GM19455 (cell line): ENCODE results near the gene WFDC10B.
"Not testable (repeated sequence)": the region's sequence is repeated elsewhere in the genome, so short reads cannot be mapped to it uniquely, and the experiment has no call there.

ENCODE experiments used
- ATAC-seq: cut with Tn5 transposase; IDR thresholded peaks from one replicate; pipeline ENCODE4 v1.9.1; 2021; ENCODE audit not compliant: unreplicated experiment

The WFDC10B gene

DNA sequence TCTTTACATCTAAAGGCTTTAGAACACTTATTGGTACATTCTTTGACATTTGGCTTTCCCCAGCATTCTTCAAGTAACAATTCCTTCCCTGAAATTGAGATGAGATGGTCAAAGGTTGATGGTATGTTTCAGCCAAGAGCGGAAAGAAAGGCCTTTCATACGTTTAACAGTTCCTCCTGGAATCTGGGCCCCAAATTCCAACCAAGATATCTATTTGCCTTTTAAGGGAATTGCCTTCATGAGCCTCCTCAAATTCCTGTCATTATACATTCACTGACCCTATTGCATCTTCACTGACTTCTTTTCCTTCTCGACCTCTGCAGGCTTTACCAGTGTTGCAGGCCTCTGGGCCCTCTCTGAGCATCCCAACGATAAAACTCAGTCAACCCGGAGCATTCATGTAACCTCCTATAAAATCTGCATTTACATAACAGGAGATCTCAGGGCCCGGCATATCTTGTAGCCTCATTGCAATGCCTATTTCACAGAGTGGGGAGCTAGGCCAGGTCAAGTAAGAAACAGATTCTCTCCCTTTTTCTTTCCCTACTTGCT lies 55.4 kb downstream of the WFDC10B start:
- no peak for ATAC-seq

DNA sequence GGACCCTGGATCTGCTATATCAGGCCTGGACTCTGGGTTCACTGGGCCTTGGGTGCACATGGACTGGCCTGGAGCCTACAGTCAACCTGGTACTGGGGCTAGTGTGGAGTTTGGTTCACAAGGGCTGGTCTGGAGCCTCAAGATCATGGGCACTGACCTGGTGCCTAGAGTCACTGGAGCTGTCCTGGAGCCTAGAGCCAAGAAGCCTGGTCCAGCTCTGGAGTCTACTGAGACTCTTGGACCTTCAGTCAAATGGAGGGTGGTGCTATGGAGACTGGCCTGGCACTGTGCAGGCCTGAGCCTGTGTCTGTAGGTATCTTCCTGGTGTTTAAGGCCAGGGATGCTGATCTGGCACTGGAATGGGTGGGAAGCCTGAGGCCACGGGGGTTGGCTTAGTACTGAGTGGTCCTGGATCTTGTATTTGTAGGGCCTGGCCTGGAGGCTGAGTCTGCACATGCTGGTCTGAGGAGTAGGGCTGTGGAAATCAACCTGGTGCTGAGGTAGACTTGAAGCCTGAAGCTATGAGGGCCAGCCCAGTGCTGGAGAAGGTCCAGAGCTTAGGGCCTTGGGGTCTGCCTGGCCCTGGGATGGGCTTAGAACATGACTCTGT lies 57.3 kb downstream of the WFDC10B start:
- no peak for ATAC-seq

DNA sequence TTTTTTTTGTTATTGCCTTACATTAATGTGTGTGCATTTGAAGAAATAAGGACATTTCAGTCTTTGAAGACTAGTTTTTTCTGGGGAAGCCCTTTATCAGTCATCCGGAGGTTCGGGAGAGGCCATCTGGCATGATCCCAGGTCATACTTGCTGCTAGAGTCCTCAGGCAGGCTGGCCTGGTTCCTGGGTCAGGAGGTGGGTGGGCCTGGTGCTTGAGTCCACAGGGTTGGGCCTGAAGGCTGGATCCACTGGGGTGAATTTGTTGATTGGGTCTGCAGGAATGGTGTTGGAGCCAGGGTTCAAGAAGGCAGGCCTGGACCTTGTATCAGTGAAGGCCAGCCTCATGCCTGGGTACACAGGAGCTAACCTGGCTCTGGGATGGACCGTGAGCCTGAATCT lies 57.9 kb downstream of the WFDC10B start:
- no peak for ATAC-seq

DNA sequence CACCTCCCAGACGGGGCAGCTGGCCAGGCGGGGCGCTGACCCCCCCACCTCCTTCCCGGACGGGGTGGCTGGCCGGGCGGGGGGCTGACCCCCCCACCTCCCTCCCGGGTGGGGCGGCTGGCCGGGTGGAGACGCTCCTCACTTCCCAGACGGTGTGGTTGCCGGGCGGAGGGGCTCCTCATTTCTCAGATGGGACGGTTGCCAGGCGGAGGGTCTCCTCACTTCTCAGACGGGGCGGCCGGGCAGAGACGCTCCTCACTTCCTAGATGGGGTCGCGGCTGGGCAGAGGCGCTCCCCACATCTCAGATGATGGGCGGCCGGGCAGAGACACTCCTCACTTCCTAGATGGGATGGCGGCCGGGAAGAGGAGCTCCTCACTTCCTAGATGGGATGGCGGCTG lies 59.0 kb downstream of the WFDC10B start:
- not testable (repeated sequence) for ATAC-seq

DNA sequence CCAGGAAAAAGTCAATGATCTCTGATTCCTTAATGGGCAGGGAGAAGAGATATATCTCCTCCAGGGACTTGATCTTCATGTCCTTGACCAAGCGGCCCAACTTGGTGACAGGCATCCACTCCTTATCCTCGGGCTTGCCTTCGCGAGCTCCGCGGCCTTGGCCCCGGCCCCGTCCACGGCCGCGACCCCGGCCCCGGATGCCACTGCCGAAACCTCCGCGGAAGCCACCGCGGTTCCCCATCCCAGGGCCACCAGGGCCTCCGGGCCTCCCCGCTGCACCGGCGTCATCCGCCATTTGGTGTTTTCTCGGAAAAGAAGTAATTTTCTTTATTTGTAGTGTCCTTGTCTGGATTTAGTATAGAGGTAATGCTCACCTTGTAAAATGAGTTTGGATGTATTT lies 63.7 kb downstream of the WFDC10B start:
- not testable (repeated sequence) for ATAC-seq

DNA sequence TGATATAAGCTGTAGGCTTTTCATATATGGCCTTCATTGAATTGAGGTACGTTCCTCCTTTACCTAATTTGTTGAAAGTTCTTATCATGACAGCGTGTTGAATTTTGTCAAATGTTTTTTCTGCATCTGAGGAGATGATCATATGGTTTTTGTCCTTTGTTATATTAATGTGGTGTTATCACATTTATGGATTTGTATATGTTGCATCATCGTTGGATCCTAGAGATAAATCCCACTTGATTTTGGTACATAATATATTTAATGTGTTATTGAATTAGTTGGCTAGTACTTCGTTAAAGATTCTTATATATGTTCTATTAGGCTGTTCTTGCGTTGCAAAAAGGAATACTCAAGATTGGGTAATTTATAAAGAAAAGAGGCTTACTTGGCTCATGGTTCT lies 65.1 kb downstream of the WFDC10B start:
- ATAC-seq, result no peak

- no peak for ATAC-seq
Measured at GRCh38 chr20:45636513-45636912, 68.3 kb downstream of the WFDC10B start.
